K562 (cell line): Measurements from ENCODE around the gene LPCAT3. TPM values are rescaled to one million over a fixed set of nuclear protein-coding genes. Genes with fewer than 3 reads are reported as not detected.
A peak's percentile ranks its signal among the peaks of the same experiment; 100 is the strongest.

ENCODE experiments used
- ATF6 ChIP-seq: sonication (generic); formaldehyde crosslinking; IDR thresholded peaks from 2 replicates; pipeline ENCODE4 v1.4.0; 2020; ENCODE audit warnings: mild to moderate bottlenecking, missing genetic modification reagents
- CTCFL ChIP-seq: IDR thresholded peaks from 2 replicates; pipeline ENCODE4 v1.6.1; 2011; ENCODE audit warnings: borderline replicate concordance, low read depth, mild to moderate bottlenecking, moderate library complexity, low read length; ENCODE audit not compliant: insufficient read depth, poor library complexity, severe bottlenecking
- E2F6 ChIP-seq, 2 experiments: IDR thresholded peaks; 2 replicates each; pipeline ENCODE4 v1.6.1; 2011; ENCODE audit warnings: borderline replicate concordance in 1 of 2, control low read depth in 1 of 2, low read depth in 1 of 2, low read length in 1 of 2, mild to moderate bottlenecking in 1 of 2, mixed read lengths in 1 of 2, moderate library complexity in 1 of 2; ENCODE audit not compliant: insufficient read depth in 1 of 2, insufficient read length in 1 of 2, poor library complexity in 1 of 2, severe bottlenecking in 1 of 2; ENCODE audit errors: extremely low read depth in 1 of 2
- FOXJ3 ChIP-seq: sonication (generic); formaldehyde crosslinking; IDR thresholded peaks from 2 replicates; pipeline ENCODE4 v1.4.0; 2020; ENCODE audit warnings: mild to moderate bottlenecking, missing genetic modification reagents
- HNRNPL ChIP-seq: fragments of 200-400 bp; formaldehyde crosslinking; IDR thresholded peaks from 2 replicates; pipeline ENCODE4 v1.6.1; 2017; ENCODE audit warnings: low read depth, mild to moderate bottlenecking, low read length
- NELFE ChIP-seq: IDR thresholded peaks from 2 replicates; pipeline ENCODE4 v1.6.1; 2011; ENCODE audit warnings: mild to moderate bottlenecking; ENCODE audit not compliant: insufficient read depth, insufficient read length
- PURB ChIP-seq: sonication (generic); formaldehyde crosslinking; IDR thresholded peaks from 2 replicates; pipeline ENCODE4 v1.9.0; 2021; ENCODE audit warnings: low read depth, mild to moderate bottlenecking, missing genetic modification reagents
- SMAD4 ChIP-seq: fragments of 250-450 bp; sonication (Bioruptor Pico); conservative IDR thresholded peaks from 2 replicates; pipeline ENCODE4 v1.8.0; 2021; ENCODE audit warnings: inconsistent platforms, mild to moderate bottlenecking, moderate library complexity
- SRSF1 ChIP-seq: fragments of 200-400 bp; formaldehyde crosslinking; IDR thresholded peaks from 2 replicates; pipeline ENCODE4 v1.6.1; 2017; ENCODE audit warnings: mild to moderate bottlenecking, low read depth, low read length, moderate library complexity
- TFE3 ChIP-seq: fragments of 450-650 bp; formaldehyde crosslinking; IDR thresholded peaks from 2 replicates; pipeline ENCODE4 v1.4.0; 2020; ENCODE audit warnings: mild to moderate bottlenecking, mixed read lengths
- YBX1 ChIP-seq: fragments of 450-650 bp; IDR thresholded peaks from 2 replicates; pipeline ENCODE4 v1.7.1; 2016; ENCODE audit warnings: mild to moderate bottlenecking
- polyA plus RNA-seq, 8 experiments: library from polyadenylated mRNA; depleted of rRNA in 4 of 8; stranded (reverse) in 5 of 8; unstranded in 3 of 8; fragments of >200 nt; fragmentation: Nextera tagmentation in 2 of 8; fragmentation: Illumina TruSeq in 1 of 8; extraction: Ambion mirVana in 2 of 8; extraction: Trizol in 1 of 8; gene quantifications; 2 replicates each; pipeline versions ENCODE4 v1.2.1 to v1.2.3, GENCODE V29; 2011 to 2014; ENCODE audit warnings: inconsistent platforms in 1 of 8, missing spikeins in 1 of 8
- total RNA-seq, 7 experiments: library from RNA; depleted of rRNA in 6 of 7; stranded (reverse); fragments of >200 nt in 6 of 7; fragmentation: Illumina TruSeq in 2 of 7; extraction: Trizol in 2 of 7; gene quantifications; 2 replicates each; pipeline versions ENCODE4 v1.2.1 to v1.2.3, GENCODE V29; 2011 to 2021; ENCODE audit warnings: low replicate concordance in 1 of 7
- TF ChIP-seq, protein P1 (sequence below): fragments of 450-650 bp; IDR thresholded peaks from one replicate; pipeline ENCODE4 v1.6.1; 2018; ENCODE audit warnings: mild to moderate bottlenecking, moderate library complexity; ENCODE audit not compliant: partially characterized antibody

Gene LPCAT3
- total and polyA plus RNA-seq, 9 of the 15 experiments (the other 6 are each of a cell fraction or from before 2014, with no cell fraction given): 4.9 to 52.5 (median 25.3) TPM

DNA sequence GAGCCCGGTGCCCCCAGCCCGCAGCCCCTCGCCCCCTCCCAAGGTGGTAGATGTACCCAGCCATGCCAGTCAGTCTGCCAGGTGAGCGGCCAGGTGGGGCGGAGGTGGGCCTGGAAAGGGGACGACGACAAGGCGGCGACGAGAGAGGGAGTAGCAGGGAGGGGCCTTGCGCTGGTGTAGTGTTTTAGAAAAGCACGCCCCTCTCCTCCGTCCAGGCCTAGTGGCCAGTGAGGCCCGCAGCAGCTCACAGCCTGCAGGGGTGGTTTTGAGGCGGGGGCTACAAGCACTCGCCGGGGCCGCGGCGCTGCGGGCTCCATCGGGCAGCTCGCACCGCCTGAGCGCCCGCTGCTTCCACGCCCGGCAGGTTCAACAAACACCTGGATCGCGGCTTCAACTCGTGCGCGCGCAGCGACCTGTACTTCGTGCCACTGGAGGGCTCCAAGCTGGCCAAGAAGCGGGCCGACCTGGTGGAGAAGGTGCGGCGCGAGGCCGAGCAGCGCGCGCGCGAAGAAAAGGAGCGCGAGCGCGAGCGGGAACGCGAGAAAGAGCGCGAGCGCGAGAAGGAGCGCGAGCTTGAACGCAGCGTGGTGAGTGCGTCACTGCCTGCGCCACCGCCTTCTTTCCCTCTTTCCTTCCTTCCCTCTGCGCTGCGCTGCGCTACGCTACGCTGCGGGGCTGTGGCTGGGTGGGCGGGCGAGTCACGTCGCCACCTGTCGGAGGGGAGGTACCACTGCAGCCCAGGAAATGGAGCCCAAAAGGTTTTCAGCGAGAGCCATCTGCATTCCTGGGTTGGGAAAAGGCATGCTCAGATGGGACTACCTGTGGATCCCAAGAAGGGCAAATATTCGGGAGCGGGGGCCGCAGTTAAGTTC is 80.6 kb downstream of the LPCAT3 start (continued):
- 0 out of 2 replicates have a peak, but pooled peaks have one; percentile 40 for TF ChIP-seq SMAD4
- TF ChIP-seq ATF6: 0 out of 2 replicates have a peak, but pooled peaks have one; percentile 43
- TF ChIP-seq HNRNPL: no peak
- TF ChIP-seq SRSF1: no peak
- TF ChIP-seq CTCFL: peak; percentile 94
- peak; percentile 95 for TF ChIP-seq E2F6 (IDR thresholded peaks at IDR 0.05; ENCODE audit: borderline replicate concordance in 1 of 2, extremely low read depth in 1 of 2, insufficient read depth in 1 of 2, insufficient read length in 1 of 2, low read depth in 1 of 2, low read length in 1 of 2, poor library complexity in 1 of 2, severe bottlenecking in 1 of 2)
- no peak for TF ChIP-seq YBX1
- no peak for TF ChIP-seq TFE3 (CRISPR knock-in tag)
- TF ChIP-seq FOXJ3 (CRISPR knock-in tag): no peak
- TF ChIP-seq NELFE: no peak
- TF ChIP-seq PURB (CRISPR knock-in tag): no peak
- TF ChIP-seq, protein P1, sequence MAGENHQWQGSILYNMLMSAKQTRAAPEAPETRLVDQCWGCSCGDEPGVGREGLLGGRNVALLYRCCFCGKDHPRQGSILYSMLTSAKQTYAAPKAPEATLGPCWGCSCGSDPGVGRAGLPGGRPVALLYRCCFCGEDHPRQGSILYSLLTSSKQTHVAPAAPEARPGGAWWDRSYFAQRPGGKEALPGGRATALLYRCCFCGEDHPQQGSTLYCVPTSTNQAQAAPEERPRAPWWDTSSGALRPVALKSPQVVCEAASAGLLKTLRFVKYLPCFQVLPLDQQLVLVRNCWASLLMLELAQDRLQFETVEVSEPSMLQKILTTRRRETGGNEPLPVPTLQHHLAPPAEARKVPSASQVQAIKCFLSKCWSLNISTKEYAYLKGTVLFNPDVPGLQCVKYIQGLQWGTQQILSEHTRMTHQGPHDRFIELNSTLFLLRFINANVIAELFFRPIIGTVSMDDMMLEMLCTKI: no peak
